ENCODE data around the gene RXFP1. TPM values are rescaled to one million over a fixed set of nuclear protein-coding genes. Genes with fewer than 3 reads are reported as not detected.

The RXFP1 gene
- 0.05 TPM in 1 of 3 replicates, not detected in the others for polyA plus RNA-seq
- not detected for polyA plus RNA-seq (2011; ENCODE audit: low read depth)
- polyA plus RNA-seq (2011; cell fraction: cytosol; rRNA removed) = 0.03 and 0.09 TPM in 2 replicates
- 0.10 and 0.17 TPM in 2 replicates for polyA plus RNA-seq (2011; cell fraction: nucleus; rRNA removed)
- 0.17 TPM in 1 of 2 replicates, not detected in the other for polyA plus RNA-seq (2012; ENCODE audit: low replicate concordance)
- not detected in 3 replicates for polyA minus RNA-seq
- not detected for polyA minus RNA-seq (2011; cell fraction: cytosol; rRNA and poly(A)+ RNA removed)
- not detected in 2 replicates for polyA minus RNA-seq (2011; cell fraction: nucleus; rRNA and poly(A)+ RNA removed)

- no peak for FAIRE-seq
- no peak within 1 kb of the TSS for H2AFZ ChIP-seq (ENCODE audit: control insufficient read depth, low read length)
- TF ChIP-seq CTCF (optimal IDR thresholded peaks at IDR 0.05 in 1 of 3, IDR thresholded peaks at IDR 0.05 in 1 of 3, conservative IDR thresholded peaks at IDR 0.05 in 1 of 3; ENCODE audit: extremely low read depth in 1 of 3, insufficient read depth in 2 of 3, low read length in 3 of 3) (no peak), EZH2 (IDR thresholded peaks at IDR 0.05; ENCODE audit: low read length) (no peak)
- H3K9me3 ChIP-seq (ENCODE audit: control insufficient read depth, low read depth, low read length) = no peaks in the 10 kb centered on the region
- no peaks in the 10 kb centered on the region for H3K79me2 ChIP-seq (ENCODE audit: control insufficient read depth, insufficient read depth, low read length)
- no peak within 1 kb of the TSS for H3K4me2 ChIP-seq (ENCODE audit: control insufficient read depth, extremely low read depth, insufficient read depth, low read depth, low read length)
- dilution Hi-C loops (cut with MboI; ENCODE audit: extremely low pct_ligation_motif_present, low sequenced_read_pairs) = no loop called here
- no peaks in the 10 kb centered on the region for H4K20me1 ChIP-seq (ENCODE audit: control insufficient read depth, extremely low read depth, insufficient read depth, low read length)
- H3K9ac ChIP-seq (ENCODE audit: control insufficient read depth, extremely low read depth, insufficient read depth, low read length) = no peak within 1 kb of the TSS
- peaks cover 16% of the 10 kb centered on the region for H3K4me1 ChIP-seq (ENCODE audit: control insufficient read depth, extremely low read depth, insufficient read depth, low read length)
- no peaks in the 10 kb centered on the region for H3K9me1 ChIP-seq (ENCODE audit: control insufficient read depth, extremely low read depth, insufficient read depth, low read length)
- no peak within 1 kb of the TSS for H3K4me3 ChIP-seq (ENCODE audit: control insufficient read depth in 2 of 3, extremely low read depth in 1 of 3, insufficient read depth in 2 of 3, low read depth in 1 of 3, low read length in 3 of 3)
- H3K27me3 ChIP-seq (ENCODE audit: control insufficient read depth, extremely low read depth, insufficient read depth, low read length) = no peaks in the 10 kb centered on the region
- H3K27ac ChIP-seq (ENCODE audit: control insufficient read depth, insufficient read depth, low read length) = no peak within 1 kb of the TSS
- DNase-seq (ENCODE audit: low read depth, low spot score) = no peak
- H3K36me3 ChIP-seq (ENCODE audit: control insufficient read depth in 2 of 2, extremely low read depth in 1 of 2, insufficient read depth in 2 of 2, low read length in 2 of 2) = no peaks in the 10 kb centered on the region
These were observed at the start of gene RXFP1 for GRCh38 chr4:158521484-158522088. Gene RXFP1 (plus strand): TSS chr4:158521882. CDS start chr4:158521977, 95 bp downstream.

GRCh38 chr4:158481811-158482210 lies 39.9 kb upstream of the RXFP1 start:
- Histone ChIP-seq H3K9me3 (ENCODE audit: control insufficient read depth, low read depth, low read length) (no peaks in the 10 kb centered on the region), H3K79me2 (ENCODE audit: control insufficient read depth, insufficient read depth, low read length) (no peaks in the 10 kb centered on the region), H3K27me3 (ENCODE audit: control insufficient read depth, extremely low read depth, insufficient read depth, low read length) (no peaks in the 10 kb centered on the region), H3K9me1 (ENCODE audit: control insufficient read depth, extremely low read depth, insufficient read depth, low read length) (no peaks in the 10 kb centered on the region), H3K4me2 (ENCODE audit: control insufficient read depth, extremely low read depth, insufficient read depth, low read depth, low read length) (no peak overlapping the region), H2AFZ (ENCODE audit: control insufficient read depth, low read length) (no peak overlapping the region), H3K36me3 (ENCODE audit: control insufficient read depth in 2 of 2, extremely low read depth in 1 of 2, insufficient read depth in 2 of 2, low read length in 2 of 2) (no peaks in the 10 kb centered on the region), H3K4me1 (ENCODE audit: control insufficient read depth, extremely low read depth, insufficient read depth, low read length) (peaks cover 12% of the 10 kb centered on the region), H4K20me1 (ENCODE audit: control insufficient read depth, extremely low read depth, insufficient read depth, low read length) (no peaks in the 10 kb centered on the region), H3K9ac (ENCODE audit: control insufficient read depth, extremely low read depth, insufficient read depth, low read length) (no peak overlapping the region), H3K27ac (ENCODE audit: control insufficient read depth, insufficient read depth, low read length) (no peak overlapping the region), H3K4me3 (ENCODE audit: control insufficient read depth in 2 of 3, extremely low read depth in 1 of 3, insufficient read depth in 2 of 3, low read depth in 1 of 3, low read length in 3 of 3) (no peak overlapping the region)
- DNase-seq (ENCODE audit: low read depth, low spot score) (no peak), FAIRE-seq (no peak)
- TF ChIP-seq CTCF (optimal IDR thresholded peaks at IDR 0.05 in 1 of 3, IDR thresholded peaks at IDR 0.05 in 1 of 3, conservative IDR thresholded peaks at IDR 0.05 in 1 of 3; ENCODE audit: extremely low read depth in 1 of 3, insufficient read depth in 2 of 3, low read length in 3 of 3) (no peak), EZH2 (IDR thresholded peaks at IDR 0.05; ENCODE audit: low read length) (no peak)
- dilution Hi-C loops (cut with MboI; ENCODE audit: extremely low pct_ligation_motif_present, low sequenced_read_pairs) = no loop called here

Data from keratinocyte (primary cell).